Neural progenitor cell (in vitro differentiated cells): ENCODE results near the gene AGAP3.

Experiments
- EZH2 ChIP-seq: fragments of 200-600 bp; sonication (generic); IDR thresholded peaks from 2 replicates; pipeline ENCODE4 v1.6.1; 2017; ENCODE audit warnings: antibody characterized with exemption, mild to moderate bottlenecking, moderate library complexity
- TF ChIP-seq, protein P1 (sequence below): fragments of 200-600 bp; sonication (generic); IDR thresholded peaks from 2 replicates; pipeline ENCODE4 v1.5.1; 2017; ENCODE audit warnings: antibody characterized with exemption, mild to moderate bottlenecking

DNA sequence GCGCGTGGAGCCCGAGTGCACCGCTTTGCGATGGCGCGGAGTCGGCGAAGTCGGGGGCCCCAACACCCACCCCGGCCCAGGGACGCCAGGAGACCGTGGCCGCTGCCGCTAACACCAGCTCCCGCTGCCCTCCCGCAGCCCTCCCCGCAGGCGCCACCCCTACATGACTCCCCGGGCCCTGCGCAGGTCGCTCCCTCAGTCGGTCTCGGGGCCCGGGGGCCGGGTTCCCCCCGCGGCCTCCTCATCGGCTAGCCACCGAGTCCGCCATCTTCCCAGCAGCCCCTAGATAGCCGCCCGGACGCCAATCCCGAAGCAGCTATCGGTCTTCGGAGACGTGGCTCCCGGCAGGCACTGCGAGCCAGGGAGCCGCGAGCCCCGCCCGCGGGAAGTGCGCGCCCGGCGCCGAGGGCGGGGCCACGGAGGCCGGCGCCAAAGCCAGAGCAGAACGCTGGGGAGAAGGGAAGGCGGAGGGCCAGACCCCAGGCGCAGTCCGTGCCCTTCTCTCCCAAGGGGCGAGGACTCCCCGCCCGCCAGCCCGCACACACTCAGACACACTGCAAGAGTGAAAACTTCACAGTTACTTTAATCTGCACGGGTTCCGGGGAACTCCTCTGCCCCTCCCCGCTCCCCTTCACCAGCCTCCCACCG, 5.6 kb upstream of the AGAP3 start, which contains the start of gene FASTK:
- TF ChIP-seq, protein P1, sequence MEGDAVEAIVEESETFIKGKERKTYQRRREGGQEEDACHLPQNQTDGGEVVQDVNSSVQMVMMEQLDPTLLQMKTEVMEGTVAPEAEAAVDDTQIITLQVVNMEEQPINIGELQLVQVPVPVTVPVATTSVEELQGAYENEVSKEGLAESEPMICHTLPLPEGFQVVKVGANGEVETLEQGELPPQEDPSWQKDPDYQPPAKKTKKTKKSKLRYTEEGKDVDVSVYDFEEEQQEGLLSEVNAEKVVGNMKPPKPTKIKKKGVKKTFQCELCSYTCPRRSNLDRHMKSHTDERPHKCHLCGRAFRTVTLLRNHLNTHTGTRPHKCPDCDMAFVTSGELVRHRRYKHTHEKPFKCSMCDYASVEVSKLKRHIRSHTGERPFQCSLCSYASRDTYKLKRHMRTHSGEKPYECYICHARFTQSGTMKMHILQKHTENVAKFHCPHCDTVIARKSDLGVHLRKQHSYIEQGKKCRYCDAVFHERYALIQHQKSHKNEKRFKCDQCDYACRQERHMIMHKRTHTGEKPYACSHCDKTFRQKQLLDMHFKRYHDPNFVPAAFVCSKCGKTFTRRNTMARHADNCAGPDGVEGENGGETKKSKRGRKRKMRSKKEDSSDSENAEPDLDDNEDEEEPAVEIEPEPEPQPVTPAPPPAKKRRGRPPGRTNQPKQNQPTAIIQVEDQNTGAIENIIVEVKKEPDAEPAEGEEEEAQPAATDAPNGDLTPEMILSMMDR = no peak
- TF ChIP-seq EZH2 = peak; percentile 34
